ENCODE measurements around the gene NRM. TPM values are rescaled to one million over a fixed set of nuclear protein-coding genes. Genes with fewer than 3 reads are reported as not detected.
A peak's percentile ranks its signal among the peaks of the same experiment; 100 is the strongest.

NRM gene
- total and polyA plus RNA-seq, 2 of the 13 experiments (the other 11 are each of a cell fraction or from before 2014, with no cell fraction given): 12.5 to 16.0 TPM

DNA sequence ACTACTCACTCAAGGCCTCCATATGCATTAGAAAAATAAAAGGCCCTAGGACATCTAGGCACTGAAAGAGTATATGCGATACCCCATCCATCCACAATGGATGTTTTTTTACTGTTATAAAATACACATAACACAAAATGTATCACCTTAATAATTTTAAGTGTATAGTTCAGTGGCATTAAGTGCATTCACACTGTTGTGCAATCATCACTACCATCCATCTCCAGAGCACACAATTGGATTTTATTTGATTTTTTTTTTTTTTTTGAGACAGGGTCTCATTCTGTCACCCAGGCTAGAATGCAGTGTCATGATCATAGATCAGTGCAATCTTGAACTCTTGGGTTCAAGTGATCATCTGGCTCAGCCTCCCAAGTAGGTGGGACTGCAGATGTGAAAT is 23.5 kb upstream of the NRM start:
- Histone ChIP-seq H3K4me1 (ENCODE audit: insufficient read depth, low read length) (peaks cover 35% of the 10 kb centered on the region), H3K4me3 (replicated peaks in 1 of 3; ENCODE audit: insufficient read depth in 1 of 3, low read depth in 2 of 3, low read length in 3 of 3) (no peak overlapping the region), H3K9ac (ENCODE audit: insufficient read depth, low read depth, low read length) (no peak overlapping the region), H3K4me2 (ENCODE audit: low read depth, low read length) (no peak overlapping the region), H4K20me1 (ENCODE audit: insufficient read depth, low read length) (no peaks in the 10 kb centered on the region), H3K36me3 (replicated peaks in 1 of 2; ENCODE audit: control insufficient read depth in 1 of 2, insufficient read depth in 2 of 2, low read length in 2 of 2) (peaks cover 24 to 42% of the 10 kb centered on the region in 2 experiments), H2AFZ (ENCODE audit: low read length) (no peak overlapping the region), H3K27me3 (ENCODE audit: control insufficient read depth in 1 of 2, insufficient read depth in 2 of 2, low read length in 2 of 2) (no peaks in the 10 kb centered on the region; a peak in 1 of 5 replicates), H3K27ac (ENCODE audit: extremely low read length, insufficient read depth, low read length) (no peak overlapping the region), H3K9me3 (ENCODE audit: low read length) (no peaks in the 10 kb centered on the region), H3K79me2 (ENCODE audit: insufficient read depth, low read length) (peaks cover 3% of the 10 kb centered on the region)
- TF ChIP-seq ZNF460 (CRISPR knock-in tag; IDR thresholded peaks at IDR 0.05; ENCODE audit: borderline replicate concordance) (no peak), CEBPG (CRISPR knock-in tag; IDR thresholded peaks at IDR 0.05) (no peak), CEBPB (IDR thresholded peaks at IDR 0.05; ENCODE audit: borderline replicate concordance, low read depth, low read length) (peak; percentile 66; the same call in 1 of the 2 replicates)
- 100% methylated on average over 1 of the region's 1 CpG for WGBS (ENCODE audit: low lambda C conversion rate)
- FAIRE-seq: no peak
- BruUV-seq (replicated peaks): no TSS peak
- intact Hi-C loops (cut with micrococcal nuclease; ENCODE audit: unreplicated experiment): no loop called here
- no peak for DNase-seq (ENCODE audit: low spot score)
- in situ Hi-C loops (cut with HindIII; ENCODE audit: extremely low pct_ligation_motif_present, low pct_unique_long_range_greater_than_20kb): no loop called here
- no peak for ATAC-seq
- ChIA-PET POLR2A (no interaction called here), CTCF (ENCODE audit: low intra/inter-chr PET ratio, low total read pairs) (no interaction called here)

DNA sequence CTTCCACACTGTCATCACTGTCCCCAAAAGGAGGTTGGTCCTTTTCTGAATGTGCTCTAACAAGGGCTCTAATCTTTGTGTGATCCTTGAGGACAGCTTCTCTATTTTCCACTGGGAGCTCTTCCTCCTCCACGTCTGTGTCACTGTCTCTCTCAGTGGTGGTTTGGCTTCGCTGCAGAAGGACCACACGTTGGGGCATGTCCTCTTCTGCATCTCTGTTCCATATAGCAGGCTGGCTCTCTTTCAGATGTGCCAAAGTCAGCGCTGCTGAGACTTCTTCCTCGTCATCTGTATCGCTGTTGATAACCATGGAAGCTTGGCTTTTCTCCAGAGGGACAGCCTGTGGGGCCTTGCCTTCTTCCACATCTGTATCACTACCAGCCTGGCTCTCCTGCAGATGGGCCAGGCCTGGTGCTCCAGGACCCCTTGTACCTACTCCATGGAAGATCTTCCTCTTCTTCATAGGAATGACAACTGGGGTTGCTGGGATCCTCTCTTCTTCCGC is 21.7 kb upstream of the NRM start:
- ChIA-PET CTCF (ENCODE audit: low intra/inter-chr PET ratio, low total read pairs) (no interaction called here), POLR2A (no interaction called here)
- H4K20me1 ChIP-seq (ENCODE audit: insufficient read depth, low read length): no peaks in the 10 kb centered on the region
- H3K36me3 ChIP-seq (replicated peaks in 1 of 2; ENCODE audit: control insufficient read depth in 1 of 2, insufficient read depth in 2 of 2, low read length in 2 of 2): peaks cover 25 to 49% of the 10 kb centered on the region in 2 experiments
- 96% methylated on average over 7 of the region's 7 CpGs for WGBS (ENCODE audit: low lambda C conversion rate)
- no peaks in the 10 kb centered on the region for H3K79me2 ChIP-seq (ENCODE audit: insufficient read depth, low read length)
- H3K9ac ChIP-seq (ENCODE audit: insufficient read depth, low read depth, low read length): no peak overlapping the region
- ATAC-seq: no peak
- intact Hi-C loops (cut with micrococcal nuclease; ENCODE audit: unreplicated experiment): no loop called here
- peaks cover 21% of the 10 kb centered on the region for H3K4me1 ChIP-seq (ENCODE audit: insufficient read depth, low read length)
- no peak overlapping the region for H3K27ac ChIP-seq (ENCODE audit: extremely low read length, insufficient read depth, low read length)
- H2AFZ ChIP-seq (ENCODE audit: low read length): no peak overlapping the region
- no peak for DNase-seq (ENCODE audit: low spot score)
- no peaks in the 10 kb centered on the region for H3K9me3 ChIP-seq (ENCODE audit: low read length)
- BruUV-seq (replicated peaks): no TSS peak
- no peak overlapping the region for H3K4me2 ChIP-seq (ENCODE audit: low read depth, low read length)
- in situ Hi-C loops (cut with HindIII; ENCODE audit: extremely low pct_ligation_motif_present, low pct_unique_long_range_greater_than_20kb): no loop called here
- H3K4me3 ChIP-seq (replicated peaks in 1 of 3; ENCODE audit: insufficient read depth in 1 of 3, low read depth in 2 of 3, low read length in 3 of 3): no peak overlapping the region
- FAIRE-seq: no peak
- H3K27me3 ChIP-seq (ENCODE audit: control insufficient read depth in 1 of 2, insufficient read depth in 2 of 2, low read length in 2 of 2): no peaks in the 10 kb centered on the region; a peak in 1 of 5 replicates
- TF ChIP-seq PHF20 (CRISPR knock-in tag; IDR thresholded peaks at IDR 0.05): no peak
- TF ChIP-seq ZNF652 (CRISPR knock-in tag; IDR thresholded peaks at IDR 0.05; ENCODE audit: borderline replicate concordance, low read depth): no peak
- TF ChIP-seq, protein P1, sequence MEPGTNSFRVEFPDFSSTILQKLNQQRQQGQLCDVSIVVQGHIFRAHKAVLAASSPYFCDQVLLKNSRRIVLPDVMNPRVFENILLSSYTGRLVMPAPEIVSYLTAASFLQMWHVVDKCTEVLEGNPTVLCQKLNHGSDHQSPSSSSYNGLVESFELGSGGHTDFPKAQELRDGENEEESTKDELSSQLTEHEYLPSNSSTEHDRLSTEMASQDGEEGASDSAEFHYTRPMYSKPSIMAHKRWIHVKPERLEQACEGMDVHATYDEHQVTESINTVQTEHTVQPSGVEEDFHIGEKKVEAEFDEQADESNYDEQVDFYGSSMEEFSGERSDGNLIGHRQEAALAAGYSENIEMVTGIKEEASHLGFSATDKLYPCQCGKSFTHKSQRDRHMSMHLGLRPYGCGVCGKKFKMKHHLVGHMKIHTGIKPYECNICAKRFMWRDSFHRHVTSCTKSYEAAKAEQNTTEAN (CRISPR knock-in tag; conservative IDR thresholded peaks at IDR 0.05): no peak
- no peak for TF ChIP-seq SP4 (CRISPR knock-in tag; IDR thresholded peaks at IDR 0.05)
- TF ChIP-seq, protein P2, sequence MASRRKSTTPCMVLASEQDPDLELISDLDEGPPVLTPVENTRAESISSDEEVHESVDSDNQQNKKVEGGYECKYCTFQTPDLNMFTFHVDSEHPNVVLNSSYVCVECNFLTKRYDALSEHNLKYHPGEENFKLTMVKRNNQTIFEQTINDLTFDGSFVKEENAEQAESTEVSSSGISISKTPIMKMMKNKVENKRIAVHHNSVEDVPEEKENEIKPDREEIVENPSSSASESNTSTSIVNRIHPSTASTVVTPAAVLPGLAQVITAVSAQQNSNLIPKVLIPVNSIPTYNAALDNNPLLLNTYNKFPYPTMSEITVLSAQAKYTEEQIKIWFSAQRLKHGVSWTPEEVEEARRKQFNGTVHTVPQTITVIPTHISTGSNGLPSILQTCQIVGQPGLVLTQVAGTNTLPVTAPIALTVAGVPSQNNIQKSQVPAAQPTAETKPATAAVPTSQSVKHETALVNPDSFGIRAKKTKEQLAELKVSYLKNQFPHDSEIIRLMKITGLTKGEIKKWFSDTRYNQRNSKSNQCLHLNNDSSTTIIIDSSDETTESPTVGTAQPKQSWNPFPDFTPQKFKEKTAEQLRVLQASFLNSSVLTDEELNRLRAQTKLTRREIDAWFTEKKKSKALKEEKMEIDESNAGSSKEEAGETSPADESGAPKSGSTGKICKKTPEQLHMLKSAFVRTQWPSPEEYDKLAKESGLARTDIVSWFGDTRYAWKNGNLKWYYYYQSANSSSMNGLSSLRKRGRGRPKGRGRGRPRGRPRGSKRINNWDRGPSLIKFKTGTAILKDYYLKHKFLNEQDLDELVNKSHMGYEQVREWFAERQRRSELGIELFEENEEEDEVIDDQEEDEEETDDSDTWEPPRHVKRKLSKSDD (CRISPR knock-in tag; IDR thresholded peaks at IDR 0.05; ENCODE audit: low read depth): no peak
- TF ChIP-seq ZZZ3 (CRISPR knock-in tag; IDR thresholded peaks at IDR 0.05; ENCODE audit: borderline replicate concordance): no peak
- TF ChIP-seq SRSF4 (IDR thresholded peaks at IDR 0.05; ENCODE audit: low read depth, low read length, poor library complexity, severe bottlenecking): no peak
- TF ChIP-seq, protein P3, sequence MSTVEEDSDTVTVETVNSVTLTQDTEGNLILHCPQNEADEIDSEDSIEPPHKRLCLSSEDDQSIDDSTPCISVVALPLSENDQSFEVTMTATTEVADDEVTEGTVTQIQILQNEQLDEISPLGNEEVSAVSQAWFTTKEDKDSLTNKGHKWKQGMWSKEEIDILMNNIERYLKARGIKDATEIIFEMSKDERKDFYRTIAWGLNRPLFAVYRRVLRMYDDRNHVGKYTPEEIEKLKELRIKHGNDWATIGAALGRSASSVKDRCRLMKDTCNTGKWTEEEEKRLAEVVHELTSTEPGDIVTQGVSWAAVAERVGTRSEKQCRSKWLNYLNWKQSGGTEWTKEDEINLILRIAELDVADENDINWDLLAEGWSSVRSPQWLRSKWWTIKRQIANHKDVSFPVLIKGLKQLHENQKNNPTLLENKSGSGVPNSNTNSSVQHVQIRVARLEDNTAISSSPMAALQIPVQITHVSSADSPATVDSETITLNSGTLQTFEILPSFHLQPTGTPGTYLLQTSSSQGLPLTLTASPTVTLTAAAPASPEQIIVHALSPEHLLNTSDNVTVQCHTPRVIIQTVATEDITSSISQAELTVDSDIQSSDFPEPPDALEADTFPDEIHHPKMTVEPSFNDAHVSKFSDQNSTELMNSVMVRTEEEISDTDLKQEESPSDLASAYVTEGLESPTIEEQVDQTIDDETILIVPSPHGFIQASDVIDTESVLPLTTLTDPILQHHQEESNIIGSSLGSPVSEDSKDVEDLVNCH (CRISPR knock-in tag; IDR thresholded peaks at IDR 0.05): no peak
- TF ChIP-seq MTA1 (CRISPR knock-in tag; IDR thresholded peaks at IDR 0.05; ENCODE audit: borderline replicate concordance): no peak

All from HepG2 (cell line).